GM23248 (cell line): ENCODE measurements around the gene CES2.

ENCODE experiments used
- EZH2 ChIP-seq: fragments of 200-600 bp; sonication (generic); IDR thresholded peaks from 2 replicates; pipeline ENCODE4 v1.6.1; 2018; ENCODE audit warnings: antibody characterized with exemption, mild to moderate bottlenecking; ENCODE audit not compliant: insufficient read depth, poor library complexity, severe bottlenecking
- EZH2phosphoT487 ChIP-seq: fragments of 200-600 bp; sonication (generic); IDR thresholded peaks from 2 replicates; pipeline ENCODE4 v1.6.1; 2018; ENCODE audit warnings: antibody characterized with exemption, moderate library complexity, mild to moderate bottlenecking, low read depth; ENCODE audit not compliant: insufficient read depth

DNA sequence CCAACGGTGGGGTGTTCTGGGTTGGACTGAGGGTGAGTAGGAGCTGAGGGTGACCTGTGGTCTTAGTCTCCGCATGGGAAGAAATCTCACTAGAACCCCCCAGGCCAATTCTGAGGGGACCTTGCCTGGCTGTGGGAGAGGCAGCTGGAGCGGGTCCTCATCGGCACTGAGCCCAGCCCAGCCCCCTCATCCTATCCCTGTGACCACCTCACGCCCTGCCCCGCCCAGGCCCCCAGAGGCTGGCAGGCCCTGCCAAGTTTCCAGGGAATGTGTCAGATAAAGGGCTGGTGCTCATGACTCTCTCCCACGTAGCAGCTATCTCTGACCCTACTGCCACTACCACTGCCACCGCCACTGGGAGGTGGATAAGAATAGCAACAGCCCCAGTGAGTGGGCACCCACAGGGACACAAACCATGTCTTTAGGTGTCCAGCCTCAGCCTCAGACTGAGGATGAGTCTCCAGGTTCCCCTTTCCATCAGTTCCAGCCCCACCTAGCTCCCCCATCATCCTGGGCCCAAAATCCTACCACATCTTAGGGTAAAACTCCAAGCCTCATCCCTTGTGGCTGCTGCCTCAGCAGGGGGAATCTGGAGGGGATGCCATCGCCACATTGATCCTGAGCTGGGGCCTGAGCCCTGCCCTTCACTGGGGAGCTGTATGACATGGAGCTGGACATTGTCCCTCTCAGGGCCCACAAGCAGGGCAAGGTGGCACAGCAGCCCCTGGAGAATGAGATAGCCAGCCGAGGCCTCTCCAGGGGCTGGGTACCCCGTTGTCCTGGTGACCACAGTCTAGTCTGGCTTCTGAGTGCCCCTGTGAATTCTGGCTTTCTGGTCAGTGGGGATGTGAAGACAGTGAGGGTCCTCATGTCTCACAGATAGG lies 31.5 kb upstream of the CES2 start:
- no peak for TF ChIP-seq EZH2phosphoT487
- no peak for TF ChIP-seq EZH2
